GM20431 (cell line): ENCODE measurements around the gene SHE.

Experiments used
- in situ Hi-C: fragments of 300-500 bp; cut with MseI, MboI; formaldehyde crosslinking; loops from one replicate; pipeline ENCODE4 v1.15.0; 2020; ENCODE audit warnings: low sequenced_read_pairs; ENCODE audit not compliant: unreplicated experiment

The SHE gene

DNA sequence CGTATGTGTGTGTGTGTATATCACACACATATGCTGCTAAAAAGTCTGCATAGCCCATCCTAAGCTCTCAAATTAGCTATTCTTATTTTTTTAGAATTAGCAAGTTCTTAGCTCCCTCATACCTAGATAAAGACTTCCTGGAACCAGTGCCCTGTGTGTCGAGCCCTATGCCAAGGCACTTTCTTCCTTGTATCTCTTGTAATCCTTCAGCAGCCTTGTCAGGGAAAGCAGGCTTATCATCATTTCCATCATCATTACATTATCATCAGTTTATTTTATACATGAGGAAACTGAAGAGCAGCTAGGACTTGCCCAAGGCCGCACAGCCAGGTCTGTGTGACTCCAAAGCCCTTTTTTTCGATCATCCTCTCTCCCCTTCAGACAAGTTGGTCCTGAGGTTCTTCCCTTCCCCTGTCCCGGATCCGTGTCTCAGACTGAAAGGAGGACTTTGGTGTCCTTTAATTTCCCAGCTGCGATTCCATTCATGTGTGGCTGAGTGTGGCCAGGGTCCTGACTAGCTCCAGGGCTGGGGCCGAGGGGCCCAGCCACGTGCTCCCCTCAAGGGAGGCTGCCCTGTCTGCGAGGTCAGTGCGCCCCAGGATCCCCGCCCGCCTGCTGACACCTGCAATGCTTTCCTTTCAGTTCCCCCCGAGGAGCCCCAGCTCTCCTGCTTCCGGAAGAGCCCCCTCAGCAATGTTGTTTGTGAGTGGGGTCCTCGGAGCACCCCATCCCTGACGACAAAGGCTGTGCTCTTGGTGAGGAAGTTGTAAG is 72.2 kb downstream of the SHE start:
- in situ Hi-C loops: no loop called here
